Measurements from ENCODE around the gene ROBO1. TPM values are rescaled to one million over a fixed set of nuclear protein-coding genes. Genes with fewer than 3 reads are reported as not detected.

ROBO1 gene
- total RNA-seq, 1 donor from 2014 or later: 73.8 TPM

GRCh38 chr3:79587150-79587549 lies 180.6 kb downstream of the ROBO1 start:
- Mint-ChIP-seq H3K9me3 (ENCODE audit: unreplicated experiment) (no peaks in the 10 kb centered on the region), H3K4me3 (ENCODE audit: unreplicated experiment) (no peak overlapping the region), H3K27ac (ENCODE audit: unreplicated experiment) (no peak overlapping the region), H3K27me3 (ENCODE audit: unreplicated experiment) (no peaks in the 10 kb centered on the region), H3K36me3 (ENCODE audit: unreplicated experiment) (no peaks in the 10 kb centered on the region), H3K4me1 (ENCODE audit: unreplicated experiment) (no peaks in the 10 kb centered on the region)
- no peak for TF ChIP-seq CTCF (IDR thresholded peaks at IDR 0.05)
- no peak for DNase-seq (ENCODE audit: extremely low spot score, unreplicated experiment)

- no peak for DNase-seq (ENCODE audit: extremely low spot score, unreplicated experiment)
- Mint-ChIP-seq H3K27me3 (ENCODE audit: unreplicated experiment) (no peaks in the 10 kb centered on the region), H3K9me3 (ENCODE audit: unreplicated experiment) (no peaks in the 10 kb centered on the region), H3K4me3 (ENCODE audit: unreplicated experiment) (no peak overlapping the region), H3K36me3 (ENCODE audit: unreplicated experiment) (no peaks in the 10 kb centered on the region), H3K27ac (ENCODE audit: unreplicated experiment) (no peak overlapping the region), H3K4me1 (ENCODE audit: unreplicated experiment) (no peaks in the 10 kb centered on the region)
- no peak for TF ChIP-seq CTCF (IDR thresholded peaks at IDR 0.05)
Observed at GRCh38 chr3:79586232-79586631, 181.6 kb downstream of the ROBO1 start.

GRCh38 chr3:79572930-79573329 lies 194.9 kb downstream of the ROBO1 start:
- Mint-ChIP-seq H3K27me3 (ENCODE audit: unreplicated experiment) (no peaks in the 10 kb centered on the region), H3K36me3 (ENCODE audit: unreplicated experiment) (no peaks in the 10 kb centered on the region), H3K4me3 (ENCODE audit: unreplicated experiment) (no peak overlapping the region), H3K4me1 (ENCODE audit: unreplicated experiment) (peaks cover 6% of the 10 kb centered on the region), H3K9me3 (ENCODE audit: unreplicated experiment) (no peaks in the 10 kb centered on the region), H3K27ac (ENCODE audit: unreplicated experiment) (no peak overlapping the region)
- no peak for TF ChIP-seq CTCF (IDR thresholded peaks at IDR 0.05)
- no peak for DNase-seq (ENCODE audit: extremely low spot score, unreplicated experiment)

GRCh38 chr3:79568938-79569337 lies 198.9 kb downstream of the ROBO1 start:
- peaks cover 2% of the 10 kb centered on the region for H3K4me1 Mint-ChIP-seq (ENCODE audit: unreplicated experiment)
- no peaks in the 10 kb centered on the region for H3K9me3 Mint-ChIP-seq (ENCODE audit: unreplicated experiment)
- no peak for TF ChIP-seq CTCF (IDR thresholded peaks at IDR 0.05)
- no peaks in the 10 kb centered on the region for H3K27me3 Mint-ChIP-seq (ENCODE audit: unreplicated experiment)
- DNase-seq (ENCODE audit: extremely low spot score, unreplicated experiment): no peak
- no peak overlapping the region for H3K4me3 Mint-ChIP-seq (ENCODE audit: unreplicated experiment)
- no peak overlapping the region for H3K27ac Mint-ChIP-seq (ENCODE audit: unreplicated experiment)
- H3K36me3 Mint-ChIP-seq (ENCODE audit: unreplicated experiment): no peaks in the 10 kb centered on the region

- no peaks in the 10 kb centered on the region for H3K36me3 Mint-ChIP-seq (ENCODE audit: unreplicated experiment)
- H3K27ac Mint-ChIP-seq (ENCODE audit: unreplicated experiment): no peak overlapping the region
- no peak overlapping the region for H3K4me3 Mint-ChIP-seq (ENCODE audit: unreplicated experiment)
- H3K27me3 Mint-ChIP-seq (ENCODE audit: unreplicated experiment): no peaks in the 10 kb centered on the region
- no peak for TF ChIP-seq CTCF (IDR thresholded peaks at IDR 0.05)
- no peaks in the 10 kb centered on the region for H3K9me3 Mint-ChIP-seq (ENCODE audit: unreplicated experiment)
- H3K4me1 Mint-ChIP-seq (ENCODE audit: unreplicated experiment): no peaks in the 10 kb centered on the region
- DNase-seq (ENCODE audit: extremely low spot score, unreplicated experiment): no peak
Observed at GRCh38 chr3:79564192-79564591, 203.6 kb downstream of the ROBO1 start.

All from osteocyte (in vitro differentiated cells).